Keratinocyte (primary cell): ENCODE measurements around the gene MKLN1. TPM values are rescaled to one million over a fixed set of nuclear protein-coding genes. Genes with fewer than 3 reads are reported as not detected.

Source experiments
- DNase-seq: peaks from one replicate; pipeline ENCODE4 v3.0.0-alpha.2; 2011; ENCODE audit warnings: low read depth, missing footprints, low spot score
- FAIRE-seq: peaks from 2 replicates; lab custom pipeline; 2011; peaks lifted over from hg19 to GRCh38; lab: Jason Lieb, UNC
- H2AFZ ChIP-seq: 2 replicates; pipeline ENCODE4 v1.6.0; 2012; ENCODE audit warnings: low read length, control low read depth, inconsistent platforms; ENCODE audit not compliant: control insufficient read depth
- H3K27ac ChIP-seq: 2 replicates; pipeline ENCODE4 v1.5.1; 2011; ENCODE audit warnings: low read length; ENCODE audit not compliant: control insufficient read depth, insufficient read depth
- H3K27me3 ChIP-seq: 3 replicates; pipeline ENCODE4 v1.6.0; 2011; ENCODE audit warnings: low read length; ENCODE audit not compliant: control insufficient read depth, insufficient read depth; ENCODE audit errors: extremely low read depth
- H3K36me3 ChIP-seq, 2 experiments: 2 replicates in 1 of 2; 3 replicates in 1 of 2; pipeline ENCODE4 v1.5.1; 2011; ENCODE audit warnings: low read length in 2 of 2, mild to moderate bottlenecking in 1 of 2; ENCODE audit not compliant: control insufficient read depth in 2 of 2, insufficient read depth in 2 of 2; ENCODE audit errors: extremely low read depth in 1 of 2
- H3K4me1 ChIP-seq: 3 replicates; pipeline ENCODE4 v1.5.1; 2011; ENCODE audit warnings: low read length; ENCODE audit not compliant: control insufficient read depth, insufficient read depth; ENCODE audit errors: extremely low read depth
- H3K4me2 ChIP-seq: 3 replicates; pipeline ENCODE4 v1.6.0; 2011; ENCODE audit warnings: low read depth, low read length; ENCODE audit not compliant: control insufficient read depth, insufficient read depth; ENCODE audit errors: extremely low read depth
- H3K4me3 ChIP-seq, 3 experiments: fragments of 200-600 bp in 1 of 3; sonication (generic) in 1 of 3; 2 replicates in 2 of 3; 3 replicates in 1 of 3; pipeline ENCODE4 v1.5.1; 2011 to 2016; ENCODE audit warnings: low read length in 3 of 3, mild to moderate bottlenecking in 3 of 3, control low read depth in 2 of 3, inconsistent platforms in 1 of 3, low read depth in 1 of 3, mixed read lengths in 1 of 3, mixed run types in 1 of 3, moderate library complexity in 1 of 3; ENCODE audit not compliant: control insufficient read depth in 2 of 3, insufficient read depth in 2 of 3; ENCODE audit errors: extremely low read depth in 1 of 3
- H3K79me2 ChIP-seq: 2 replicates; pipeline ENCODE4 v1.6.0; 2012; ENCODE audit warnings: low read length; ENCODE audit not compliant: control insufficient read depth, insufficient read depth
- H3K9ac ChIP-seq: 3 replicates; pipeline ENCODE4 v1.6.0; 2011; ENCODE audit warnings: low read length; ENCODE audit not compliant: control insufficient read depth, insufficient read depth; ENCODE audit errors: extremely low read depth
- H3K9me1 ChIP-seq: 3 replicates; pipeline ENCODE4 v1.6.0; 2011; ENCODE audit warnings: low read length; ENCODE audit not compliant: control insufficient read depth, insufficient read depth; ENCODE audit errors: extremely low read depth
- H3K9me3 ChIP-seq: 2 replicates; pipeline ENCODE4 v1.5.1; 2012; ENCODE audit warnings: low read depth, low read length; ENCODE audit not compliant: control insufficient read depth
- H4K20me1 ChIP-seq: 3 replicates; pipeline ENCODE4 v1.6.0; 2011; ENCODE audit warnings: low read length; ENCODE audit not compliant: control insufficient read depth, insufficient read depth; ENCODE audit errors: extremely low read depth
- CTCF ChIP-seq, 3 experiments: IDR thresholded peaks in 1 of 3; conservative IDR thresholded peaks in 1 of 3; optimal IDR thresholded peaks in 1 of 3; 2 replicates in 2 of 3; 3 replicates in 1 of 3; pipeline versions ENCODE3 to v1.5.1; 2011; ENCODE audit warnings: low read length in 3 of 3, mild to moderate bottlenecking in 3 of 3, moderate library complexity in 2 of 3, control low read depth in 1 of 3, inconsistent platforms in 1 of 3; ENCODE audit not compliant: insufficient read depth in 2 of 3; ENCODE audit errors: extremely low read depth in 1 of 3
- EZH2 ChIP-seq: IDR thresholded peaks from one replicate; pipeline ENCODE4 v1.6.1; 2012; ENCODE audit warnings: inconsistent platforms, mild to moderate bottlenecking, low read length, moderate library complexity
- dilution Hi-C: fragments of 300-500 bp; cut with MboI; formaldehyde crosslinking; loops from one replicate; pipeline ENCODE4 v1.7.0; 2020; ENCODE audit warnings: low sequenced_read_pairs; ENCODE audit not compliant: extremely low pct_ligation_motif_present
- polyA plus RNA-seq, 5 experiments: library from polyadenylated mRNA; depleted of rRNA in 3 of 5; stranded (reverse) in 3 of 5; stranded (forward) in 1 of 5; unstranded in 1 of 5; fragments of >200 nt; gene quantifications; 1 replicate in 1 of 5; 2 replicates in 3 of 5; 3 replicates in 1 of 5; pipeline versions ENCODE4 v1.2.1 to v1.2.3, GENCODE V29; 2011 to 2012; ENCODE audit warnings: missing spikeins in 2 of 5, low read depth in 1 of 5, low replicate concordance in 1 of 5

MKLN1 gene
- polyA plus RNA-seq, 1 donor (not counting 4 experiments of a cell fraction or from before 2014, with no cell fraction given) = 43.8 TPM

- Histone ChIP-seq H3K27me3 (no peaks in the 10 kb centered on the region), H4K20me1 (no peaks in the 10 kb centered on the region), H3K9me3 (no peaks in the 10 kb centered on the region), H3K4me1 (no peaks in the 10 kb centered on the region), H2AFZ (no peak overlapping the region), H3K79me2 (no peaks in the 10 kb centered on the region), H3K27ac (no peak overlapping the region), H3K9ac (no peak overlapping the region), H3K4me2 (no peak overlapping the region), H3K9me1 (no peaks in the 10 kb centered on the region), H3K4me3 (no peak overlapping the region), H3K36me3 (no peaks in the 10 kb centered on the region)
- no peak for DNase-seq
- dilution Hi-C loops = no loop called here
- FAIRE-seq = no peak
- TF ChIP-seq CTCF (optimal IDR thresholded peaks at IDR 0.05 in 1 of 3, IDR thresholded peaks at IDR 0.05 in 1 of 3, conservative IDR thresholded peaks at IDR 0.05 in 1 of 3; ENCODE audit: extremely low read depth in 1 of 3, insufficient read depth in 2 of 3, low read length in 3 of 3) (no peak), EZH2 (no peak)
These were observed 199.8 kb downstream of the MKLN1 start for GRCh38 chr7:131527456-131527855.

- Histone ChIP-seq H3K4me1 (no peaks in the 10 kb centered on the region), H2AFZ (no peak overlapping the region), H3K9ac (no peak overlapping the region), H4K20me1 (no peaks in the 10 kb centered on the region), H3K4me2 (no peak overlapping the region), H3K9me3 (no peaks in the 10 kb centered on the region), H3K27ac (no peak overlapping the region), H3K36me3 (no peaks in the 10 kb centered on the region), H3K9me1 (no peaks in the 10 kb centered on the region), H3K27me3 (no peaks in the 10 kb centered on the region), H3K4me3 (no peak overlapping the region), H3K79me2 (no peaks in the 10 kb centered on the region)
- FAIRE-seq = no peak
- dilution Hi-C loops = no loop called here
- no peak for DNase-seq
- TF ChIP-seq EZH2 (no peak), CTCF (optimal IDR thresholded peaks at IDR 0.05 in 1 of 3, IDR thresholded peaks at IDR 0.05 in 1 of 3, conservative IDR thresholded peaks at IDR 0.05 in 1 of 3; ENCODE audit: extremely low read depth in 1 of 3, insufficient read depth in 2 of 3, low read length in 3 of 3) (no peak)
These were observed 201.5 kb downstream of the MKLN1 start for GRCh38 chr7:131529179-131529578.
